ENCODE data around the gene MYH1.
"Not testable (repeated sequence)": the region's sequence is repeated elsewhere in the genome, so short reads cannot be mapped to it uniquely, and the experiment has no call there.

Gene MYH1

GRCh38 chr17:10518271-10519037 lies at the start of gene MYH1:
TSS of gene MYH1 (minus strand) at chr17:10518542. CDS start at chr17:10516642, 1,900 bp downstream.
- no peak for ATAC-seq

- ATAC-seq, result no peak
These were observed 45.8 kb upstream of the MYH1 start for GRCh38 chr17:10563991-10564660.

- no peak for ATAC-seq
These were observed 39.7 kb upstream of the MYH1 start for GRCh38 chr17:10558049-10558448.

- ATAC-seq, result no peak
These were observed 39.1 kb upstream of the MYH1 start for GRCh38 chr17:10557422-10557821.

GRCh38 chr17:10556301-10557005 lies 38.1 kb upstream of the MYH1 start:
- ATAC-seq, result no peak

- ATAC-seq, result no peak
These were observed 31.7 kb upstream of the MYH1 start for GRCh38 chr17:10550014-10550413.

- no peak for ATAC-seq
These were observed 30.9 kb upstream of the MYH1 start, which contains the start of gene MYH2 for GRCh38 chr17:10549096-10549842. TSS of gene MYH2 (minus strand) at chr17:10549658. CDS start at chr17:10547920, 1,738 bp downstream.

- no peak for ATAC-seq
These were observed 29.0 kb upstream of the MYH1 start for GRCh38 chr17:10547351-10547750.

GRCh38 chr17:10543486-10543885 lies 25.1 kb upstream of the MYH1 start:
- ATAC-seq, result not testable (repeated sequence)

GRCh38 chr17:10541179-10541578 lies 22.8 kb upstream of the MYH1 start:
- not testable (repeated sequence) for ATAC-seq

- ATAC-seq, result no peak
These were observed 13.7 kb upstream of the MYH1 start for GRCh38 chr17:10532026-10532425.

- no peak for ATAC-seq
These were observed 9.1 kb upstream of the MYH1 start for GRCh38 chr17:10527419-10527818.

- no peak for ATAC-seq
These were observed 8.2 kb upstream of the MYH1 start for GRCh38 chr17:10526517-10526916.

GRCh38 chr17:10523064-10523463 lies 4.7 kb upstream of the MYH1 start:
- ATAC-seq, result no peak

GRCh38 chr17:10521949-10522348 lies 3.6 kb upstream of the MYH1 start:
- no peak for ATAC-seq

- ATAC-seq, result no peak
These were observed 1.7 kb downstream of the MYH1 start for GRCh38 chr17:10516638-10517037.

- ATAC-seq, result no peak
These were observed 2.3 kb downstream of the MYH1 start for GRCh38 chr17:10516065-10516464.

GRCh38 chr17:10513299-10514067 lies 4.9 kb downstream of the MYH1 start:
- no peak for ATAC-seq

GRCh38 chr17:10512856-10513255 lies 5.5 kb downstream of the MYH1 start:
- no peak for ATAC-seq

- ATAC-seq, result no peak
These were observed 18.4 kb downstream of the MYH1 start for GRCh38 chr17:10499950-10500349.

GRCh38 chr17:10492004-10492403 lies 26.3 kb downstream of the MYH1 start:
- no peak for ATAC-seq

GRCh38 chr17:10482252-10482651 lies 36.1 kb downstream of the MYH1 start:
- ATAC-seq, result no peak

Data from activated CD4-positive, CD25-positive, alpha-beta regulatory T cell treated with anti-CD3 and anti-CD28 coated beads, Interleukin-2, amount 50 U/mL, for 24 hours (primary cell).